ENCODE data around the gene PADI2. TPM values are rescaled to one million over a fixed set of nuclear protein-coding genes. Genes with fewer than 3 reads are reported as not detected.

Gene PADI2
- total and polyA plus RNA-seq, 9 of the 15 experiments (the other 6 are each of a cell fraction or from before 2014, with no cell fraction given) = 0.01 to 0.11 (median 0.01) TPM; not detected in 5

- TF ChIP-seq AFF1 (IDR thresholded peaks at IDR 0.05; ENCODE audit: low read depth in 1 of 2, partially characterized antibody in 2 of 2) (no peak), DIDO1 (tag; IDR thresholded peaks at IDR 0.05; ENCODE audit: low read depth) (no peak), HOXB6 (CRISPR knock-in tag; IDR thresholded peaks at IDR 0.05; ENCODE audit: borderline replicate concordance) (no peak), CUX1 (CRISPR knock-in tag; IDR thresholded peaks at IDR 0.05) (no peak), CEBPZ (IDR thresholded peaks at IDR 0.05; ENCODE audit: borderline replicate concordance, low read depth, low read length) (no peak), KLF10 (CRISPR knock-in tag; IDR thresholded peaks at IDR 0.05) (no peak), BACH1 (tag; IDR thresholded peaks at IDR 0.05) (no peak), PHB2 (IDR thresholded peaks at IDR 0.05; ENCODE audit: low read depth) (no peak), TGIF2 (CRISPR knock-in tag; IDR thresholded peaks at IDR 0.05) (no peak)
These were observed 87.8 kb downstream of the PADI2 start (continued) for GRCh38 chr1:17031436-17031835.
